Bronchial epithelial cell (primary cell): ENCODE data around the gene NAP1L4. TPM values are rescaled to one million over a fixed set of nuclear protein-coding genes. Genes with fewer than 3 reads are reported as not detected.

ENCODE experiments used
- DNase-seq: peaks from one replicate; pipeline ENCODE4 v3.0.0-alpha.2; 2010; ENCODE audit warnings: low read depth
- FAIRE-seq: peaks from 2 replicates; lab custom pipeline; 2011; peaks lifted over from hg19 to GRCh38; lab: Jason Lieb, UNC
- H3K27me3 ChIP-seq: 2 replicates; pipeline ENCODE4 v1.5.1; 2011; ENCODE audit warnings: low read length; ENCODE audit not compliant: control insufficient read depth, insufficient read depth
- H3K36me3 ChIP-seq: 2 replicates; pipeline ENCODE4 v1.5.1; 2011; ENCODE audit warnings: low read length; ENCODE audit not compliant: control insufficient read depth, insufficient read depth
- H3K4me3 ChIP-seq: 2 replicates; pipeline ENCODE4 v1.5.1; 2011; ENCODE audit warnings: mild to moderate bottlenecking, low read depth, low read length, control low read depth
- total RNA-seq: library from RNA; depleted of rRNA; stranded (reverse); fragments of >200 nt; gene quantifications from 2 replicates; pipeline ENCODE4 v1.2.1, GENCODE V29; 2014
- TF ChIP-seq, protein P1 (sequence below): IDR thresholded peaks from 2 replicates; pipeline ENCODE4 v1.5.1; 2011; ENCODE audit warnings: mild to moderate bottlenecking, moderate library complexity, low read length, control low read depth, inconsistent platforms; ENCODE audit not compliant: insufficient read depth, severe bottlenecking

The NAP1L4 gene
- total RNA-seq, 1 donor from 2014 or later = 101 TPM

DNA sequence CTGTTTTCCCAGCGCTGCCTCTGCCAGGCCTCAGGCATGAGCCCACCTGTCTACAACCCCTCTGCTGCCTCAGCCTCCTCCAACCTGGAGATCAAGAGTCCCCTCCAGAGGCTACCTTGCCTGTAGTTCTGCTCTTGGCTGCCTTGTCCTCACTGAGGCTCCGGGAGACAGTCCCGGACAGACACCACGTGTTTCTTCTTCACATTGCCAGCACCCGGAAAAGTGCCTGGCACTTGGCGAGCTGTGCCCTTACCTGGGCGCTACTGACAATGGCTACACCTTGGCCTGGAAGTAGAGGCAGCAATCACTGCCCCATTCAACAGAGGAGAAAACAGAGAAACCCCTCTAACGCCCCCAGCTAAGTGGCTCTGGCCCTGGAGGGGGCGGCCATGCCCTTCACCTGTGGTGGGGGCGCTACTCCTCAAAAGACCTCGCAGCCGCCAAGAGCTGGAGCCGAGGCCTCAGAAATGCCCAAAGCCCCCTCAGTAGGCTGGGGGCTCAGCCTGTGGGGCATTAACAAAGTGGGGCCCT, 3.0 kb upstream of the NAP1L4 start:
- FAIRE-seq = no peak

DNA sequence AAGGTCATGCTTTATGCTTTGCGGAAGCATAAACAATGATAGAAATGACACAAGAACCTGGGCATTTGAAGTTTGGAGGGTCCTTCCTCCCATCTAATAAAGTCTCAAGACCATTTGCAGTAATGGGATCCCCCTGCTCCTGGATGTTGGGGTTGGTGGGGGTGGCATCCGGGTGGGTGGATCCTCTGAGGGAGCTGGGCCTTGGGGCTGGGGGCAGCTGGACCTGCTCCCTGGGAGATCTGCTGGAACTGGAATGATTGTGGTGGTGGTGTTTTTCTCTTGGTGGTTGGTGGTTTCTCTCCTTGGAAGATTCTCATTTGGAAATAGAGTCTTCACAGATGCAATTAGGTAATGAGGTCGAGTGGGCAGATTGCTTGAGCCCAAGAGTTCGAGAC, 2.2 kb upstream of the NAP1L4 start:
- no peaks in the 10 kb centered on the region for H3K27me3 ChIP-seq
- no peaks in the 10 kb centered on the region for H3K36me3 ChIP-seq
- TF ChIP-seq, protein P1, sequence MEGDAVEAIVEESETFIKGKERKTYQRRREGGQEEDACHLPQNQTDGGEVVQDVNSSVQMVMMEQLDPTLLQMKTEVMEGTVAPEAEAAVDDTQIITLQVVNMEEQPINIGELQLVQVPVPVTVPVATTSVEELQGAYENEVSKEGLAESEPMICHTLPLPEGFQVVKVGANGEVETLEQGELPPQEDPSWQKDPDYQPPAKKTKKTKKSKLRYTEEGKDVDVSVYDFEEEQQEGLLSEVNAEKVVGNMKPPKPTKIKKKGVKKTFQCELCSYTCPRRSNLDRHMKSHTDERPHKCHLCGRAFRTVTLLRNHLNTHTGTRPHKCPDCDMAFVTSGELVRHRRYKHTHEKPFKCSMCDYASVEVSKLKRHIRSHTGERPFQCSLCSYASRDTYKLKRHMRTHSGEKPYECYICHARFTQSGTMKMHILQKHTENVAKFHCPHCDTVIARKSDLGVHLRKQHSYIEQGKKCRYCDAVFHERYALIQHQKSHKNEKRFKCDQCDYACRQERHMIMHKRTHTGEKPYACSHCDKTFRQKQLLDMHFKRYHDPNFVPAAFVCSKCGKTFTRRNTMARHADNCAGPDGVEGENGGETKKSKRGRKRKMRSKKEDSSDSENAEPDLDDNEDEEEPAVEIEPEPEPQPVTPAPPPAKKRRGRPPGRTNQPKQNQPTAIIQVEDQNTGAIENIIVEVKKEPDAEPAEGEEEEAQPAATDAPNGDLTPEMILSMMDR = no peak
- H3K4me3 ChIP-seq = no peak overlapping the region
- DNase-seq = no peak
- no peak for FAIRE-seq

More for the DNA sequence above, 3.0 kb upstream of the NAP1L4 start:
- Histone ChIP-seq H3K4me3 (no peak overlapping the region), H3K27me3 (no peaks in the 10 kb centered on the region), H3K36me3 (peaks cover 1% of the 10 kb centered on the region)
- no peak for DNase-seq
- TF ChIP-seq, protein P1 = no peak

DNA sequence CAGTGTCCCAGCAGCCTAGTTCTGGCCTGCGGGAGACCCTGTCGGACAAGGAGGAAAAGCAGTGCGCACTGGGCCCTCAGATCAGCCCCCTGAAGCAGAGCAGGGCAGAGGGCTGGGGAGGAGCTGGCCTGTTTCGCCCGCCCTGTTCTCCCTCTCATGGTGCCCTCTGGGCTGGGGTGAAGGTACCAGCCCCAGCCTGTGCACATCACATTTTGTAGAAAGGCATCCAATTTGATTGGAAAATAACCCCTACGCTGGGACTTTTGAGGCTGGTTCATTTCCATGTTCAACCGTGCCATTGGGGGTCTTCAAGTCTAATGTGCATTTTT, 832 bp upstream of the NAP1L4 start:
- TF ChIP-seq, protein P1 = no peak
- Histone ChIP-seq H3K27me3 (no peaks in the 10 kb centered on the region), H3K4me3 (peak overlapping the region; percentile 63), H3K36me3 (no peaks in the 10 kb centered on the region)
- no peak for FAIRE-seq
- no peak for DNase-seq

DNA sequence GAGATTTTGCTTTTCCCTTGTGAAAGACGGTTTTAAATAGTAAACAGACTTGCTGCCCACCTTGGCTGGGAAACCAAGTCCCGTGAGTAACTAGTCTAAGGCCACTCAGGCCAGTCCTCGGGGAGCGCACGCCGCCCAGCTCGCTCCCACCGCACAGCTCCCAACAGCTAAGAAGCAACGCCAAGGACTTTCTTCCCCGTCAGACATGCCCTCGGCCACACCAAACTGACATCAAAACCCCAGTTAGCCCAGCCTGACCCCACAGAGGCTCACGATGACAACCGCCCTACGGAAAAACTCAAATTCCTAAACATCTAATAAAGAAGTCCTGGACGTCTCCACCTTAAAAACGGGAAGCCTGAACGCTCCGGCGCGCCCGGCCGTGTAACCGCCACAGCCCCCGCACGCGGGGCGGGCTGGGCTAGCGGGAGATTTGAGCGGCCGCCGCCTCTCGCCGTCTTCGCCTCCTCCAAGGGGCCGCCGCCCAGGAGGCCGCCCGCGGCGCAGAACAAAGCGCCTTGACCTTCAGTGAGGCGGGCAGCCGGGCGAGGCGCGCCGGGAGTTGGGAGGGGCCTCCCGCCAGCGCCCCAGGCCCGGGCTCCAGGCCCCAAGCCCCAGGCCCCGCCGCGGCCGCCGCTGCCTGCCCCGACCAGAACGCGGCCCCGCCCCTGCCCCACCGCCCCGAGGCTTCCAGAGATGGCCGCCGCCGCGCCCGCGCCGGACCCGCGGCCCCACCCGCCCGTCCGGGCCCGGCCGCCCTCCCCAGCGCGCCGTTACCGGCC, 486 bp downstream of the NAP1L4 start:
- Histone ChIP-seq H3K36me3 (peaks cover 1% of the 10 kb centered on the region), H3K4me3 (peak overlapping the region; percentile 63), H3K27me3 (no peaks in the 10 kb centered on the region)
- TF ChIP-seq, protein P1 = no peak
- FAIRE-seq (no peak), DNase-seq (no peak)

DNA sequence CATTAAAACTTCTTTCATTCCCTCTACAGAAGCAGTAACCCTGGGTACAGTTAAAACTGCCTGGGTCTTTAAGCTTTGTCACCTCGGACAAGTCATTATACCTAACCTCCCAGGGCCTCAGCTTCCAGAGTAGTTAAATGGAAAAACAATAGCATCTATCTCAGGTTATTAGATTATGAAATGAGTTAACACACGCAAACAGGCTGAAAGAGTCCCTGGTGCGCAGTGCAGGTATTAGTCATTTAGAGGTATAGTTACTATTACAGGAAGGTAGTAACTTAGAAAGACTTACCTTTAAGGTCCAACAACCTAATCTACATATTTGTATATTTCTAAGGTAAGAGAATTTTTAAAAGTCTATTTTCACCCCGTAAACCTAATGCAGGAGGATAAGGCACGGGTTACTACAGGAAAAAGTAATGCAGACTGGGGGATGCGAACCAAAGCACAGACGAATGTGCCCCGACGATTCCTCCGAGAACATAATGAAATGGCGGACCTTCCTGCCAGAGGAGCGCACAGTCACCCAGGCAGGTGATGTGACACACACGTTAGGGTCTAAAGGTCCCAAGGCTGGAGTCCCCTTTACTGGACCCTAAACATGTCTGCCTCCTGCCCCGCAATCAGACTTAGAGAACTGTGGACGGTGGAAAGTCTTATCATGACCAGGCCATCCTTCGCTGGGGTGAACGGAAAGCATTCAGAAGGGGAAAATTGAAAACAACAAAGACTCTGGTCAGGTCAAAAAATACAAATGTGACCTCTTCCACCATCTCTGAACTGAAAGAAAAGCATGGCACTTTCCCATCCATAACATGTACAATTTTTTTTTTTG, 1.3 kb downstream of the NAP1L4 start:
- Histone ChIP-seq H3K27me3 (no peaks in the 10 kb centered on the region), H3K36me3 (peaks cover 1% of the 10 kb centered on the region), H3K4me3 (peak overlapping the region; percentile 63)
- no peak for FAIRE-seq
- peak; percentile 66 for DNase-seq
- TF ChIP-seq, protein P1 = no peak
